ENCODE data around the gene AKAP12. TPM values are rescaled to one million over a fixed set of nuclear protein-coding genes. Genes with fewer than 3 reads are reported as not detected.

The AKAP12 gene
- total RNA-seq, 1 donor from 2014 or later, result 107 TPM

DNA sequence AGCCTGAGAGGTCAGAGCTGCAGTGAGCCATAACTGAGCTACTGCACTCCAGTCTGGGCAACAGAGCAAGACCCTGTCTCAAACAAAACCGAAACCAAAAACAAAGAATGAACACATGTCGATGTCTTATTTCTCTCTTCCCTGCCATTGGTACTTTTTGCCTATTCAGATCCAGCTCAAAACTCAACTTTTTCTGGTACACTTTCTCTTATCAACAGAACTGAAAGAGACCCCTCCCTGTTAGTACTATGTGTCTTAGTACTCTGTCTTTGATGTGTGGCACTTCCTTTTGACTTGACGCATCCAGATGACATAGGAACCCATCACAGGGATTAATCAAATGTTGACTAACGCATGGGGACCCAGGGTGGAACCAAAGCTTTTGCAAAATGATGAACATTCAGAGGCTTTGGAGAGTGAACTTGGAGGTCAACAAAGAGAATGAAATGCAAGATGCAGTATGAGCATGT lies 44.8 kb downstream of the AKAP12 start:
- DNase-seq, result no peak

DNA sequence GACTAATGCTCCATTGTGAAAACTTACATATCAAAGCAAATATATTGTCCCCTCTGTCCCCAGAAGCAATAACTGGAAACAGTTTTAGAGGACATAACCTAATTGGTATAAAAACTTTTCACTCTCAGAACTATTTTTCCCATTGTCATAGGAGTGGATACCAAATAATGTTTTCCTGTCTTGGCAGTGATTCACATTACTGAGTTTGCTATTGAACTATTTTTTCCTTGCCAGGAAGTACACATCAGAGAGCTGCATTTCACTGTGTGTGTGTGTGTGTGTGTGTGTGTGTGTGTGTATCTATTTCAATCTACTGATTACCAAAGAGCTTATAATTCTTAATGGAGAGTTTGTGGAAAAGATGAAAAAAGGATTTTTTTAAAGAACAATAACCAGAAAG lies 45.4 kb downstream of the AKAP12 start:
- peak; percentile 53 for DNase-seq

DNA sequence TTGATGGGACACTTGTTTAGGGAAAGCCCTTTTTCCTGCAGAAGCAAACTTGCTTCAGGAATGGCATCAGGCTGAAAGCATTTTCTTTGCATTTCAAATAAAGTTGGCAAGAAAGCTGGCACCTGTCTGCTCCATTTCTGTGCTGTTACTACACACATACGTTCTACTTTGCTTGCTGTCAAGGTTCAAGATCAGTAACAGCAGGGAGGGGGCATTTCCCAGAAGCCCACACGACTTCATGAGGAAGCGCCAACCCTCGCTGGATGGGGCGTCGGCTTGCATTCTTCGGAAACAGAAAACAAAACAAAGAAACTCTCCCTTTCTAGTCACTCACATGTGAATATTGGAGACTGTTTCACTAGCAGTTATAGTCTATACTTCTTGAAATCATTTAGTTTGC lies 46.4 kb downstream of the AKAP12 start:
- no peak for DNase-seq

DNA sequence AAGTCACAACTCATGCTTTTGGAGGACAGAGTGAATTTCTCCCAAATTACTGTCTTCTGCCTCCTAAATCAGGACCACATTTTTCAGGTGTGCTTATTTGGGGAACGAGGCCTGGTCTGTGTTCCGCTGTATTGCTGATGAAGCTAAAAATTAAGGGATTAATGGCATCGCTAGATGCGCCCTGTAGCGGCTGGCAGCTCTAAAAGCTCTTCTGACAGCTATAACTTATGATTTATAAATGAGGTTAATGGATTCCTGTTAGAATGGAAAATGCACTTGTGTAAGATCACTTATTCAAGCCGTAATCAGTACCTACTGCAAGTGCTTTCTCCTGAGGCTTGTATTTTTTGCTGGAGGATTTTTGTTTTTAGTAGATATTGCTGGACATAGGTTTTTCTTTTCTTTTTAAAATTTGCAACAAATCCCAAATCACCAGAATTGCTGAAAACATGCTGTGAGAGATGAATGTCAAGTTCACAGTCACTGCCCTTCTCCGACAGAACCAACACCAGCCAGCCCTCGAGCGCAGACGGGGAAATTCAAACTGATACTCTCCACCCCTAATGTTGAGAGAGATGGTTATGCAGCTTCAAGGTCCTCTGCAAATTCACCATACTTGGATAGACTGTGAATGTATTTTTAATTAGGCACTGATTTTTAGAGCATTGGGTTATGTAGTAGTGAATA lies 49.1 kb downstream of the AKAP12 start:
- no peak for DNase-seq

DNA sequence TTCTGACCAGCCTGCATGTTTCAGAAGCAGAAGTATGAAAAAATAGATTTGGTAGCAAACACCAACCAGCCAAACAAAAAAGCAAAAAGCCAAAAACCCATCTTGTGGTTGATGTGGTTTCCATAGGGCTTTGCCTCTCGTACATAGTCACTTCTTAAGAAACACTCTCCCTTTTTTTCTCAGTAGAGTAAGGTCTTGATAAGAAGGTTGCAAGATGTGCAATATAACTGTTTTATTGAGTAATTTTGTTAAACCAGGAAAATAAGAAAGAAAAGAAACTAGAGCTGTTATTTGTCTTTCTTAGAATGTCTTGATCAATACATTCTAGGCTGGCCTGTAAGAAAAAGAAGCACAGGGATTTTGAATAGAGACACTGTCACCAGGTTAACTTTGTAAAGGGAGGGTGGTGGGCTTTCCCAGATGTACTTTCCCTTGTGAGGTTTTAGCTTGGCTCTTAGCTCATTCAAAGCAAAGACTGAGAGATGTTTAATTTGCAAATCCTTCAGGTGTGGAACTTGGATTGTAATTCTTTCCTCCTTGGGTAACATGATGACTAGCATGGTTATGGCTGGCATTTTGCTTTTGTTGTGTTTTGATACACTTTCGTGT lies 49.7 kb downstream of the AKAP12 start:
- DNase-seq, result no peak

DNA sequence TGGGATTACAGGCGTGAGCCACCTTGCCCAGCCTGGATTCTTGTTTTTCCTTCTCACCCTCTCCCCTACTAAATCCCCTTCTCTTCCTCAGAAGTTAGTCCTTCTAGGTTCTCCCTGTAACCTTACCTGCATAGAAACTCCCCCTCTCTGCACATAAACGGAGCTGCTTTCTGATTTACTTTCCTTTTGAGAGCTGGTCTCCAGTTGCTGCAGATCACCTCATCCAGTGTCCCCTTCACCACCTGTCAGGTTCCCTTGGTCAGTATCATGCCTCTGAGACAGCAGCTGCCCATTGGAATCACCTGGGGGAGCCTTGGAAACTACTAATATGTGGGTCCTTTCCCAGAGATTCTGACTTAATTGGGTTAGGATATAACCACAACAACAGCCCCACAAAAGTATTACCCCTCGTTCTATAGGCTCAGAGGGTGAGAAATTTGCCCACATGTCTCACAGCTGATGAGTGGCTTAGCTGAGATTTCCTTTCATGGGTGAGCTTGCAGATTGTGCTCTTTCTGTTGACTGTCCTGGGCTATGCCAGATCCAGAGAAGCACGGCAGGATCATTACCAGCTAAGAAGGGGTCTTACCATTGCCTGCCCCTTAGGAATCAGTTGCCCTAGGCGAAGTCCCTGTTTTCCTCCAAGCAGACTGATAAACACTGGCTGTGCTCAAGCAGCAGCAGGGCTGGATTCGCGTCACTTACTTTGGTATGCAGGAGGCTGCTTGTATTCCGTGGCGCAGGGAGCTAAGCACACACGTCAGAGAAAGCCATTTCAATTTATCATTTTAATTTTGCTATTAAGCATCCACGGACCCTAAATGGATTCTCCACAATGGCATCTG lies 51.3 kb downstream of the AKAP12 start:
- peak; percentile 73 for DNase-seq

DNA sequence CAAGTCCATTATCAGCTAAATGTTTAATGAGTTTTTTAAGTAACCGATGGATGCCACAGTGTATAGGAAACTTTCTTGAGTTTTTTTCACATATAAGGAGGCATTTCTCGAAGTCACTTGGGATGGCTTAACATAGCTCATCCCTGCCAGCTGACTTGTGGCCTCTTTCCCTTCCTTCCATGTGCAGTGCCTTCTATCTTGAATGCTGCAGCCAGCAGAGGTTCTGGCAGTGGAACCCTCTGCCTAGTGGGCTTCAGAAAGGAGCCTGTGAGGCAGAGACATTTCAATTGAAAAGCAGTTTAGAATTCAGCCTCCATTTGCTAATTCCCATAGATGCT lies 51.9 kb downstream of the AKAP12 start:
- peak; percentile 51 for DNase-seq

DNA sequence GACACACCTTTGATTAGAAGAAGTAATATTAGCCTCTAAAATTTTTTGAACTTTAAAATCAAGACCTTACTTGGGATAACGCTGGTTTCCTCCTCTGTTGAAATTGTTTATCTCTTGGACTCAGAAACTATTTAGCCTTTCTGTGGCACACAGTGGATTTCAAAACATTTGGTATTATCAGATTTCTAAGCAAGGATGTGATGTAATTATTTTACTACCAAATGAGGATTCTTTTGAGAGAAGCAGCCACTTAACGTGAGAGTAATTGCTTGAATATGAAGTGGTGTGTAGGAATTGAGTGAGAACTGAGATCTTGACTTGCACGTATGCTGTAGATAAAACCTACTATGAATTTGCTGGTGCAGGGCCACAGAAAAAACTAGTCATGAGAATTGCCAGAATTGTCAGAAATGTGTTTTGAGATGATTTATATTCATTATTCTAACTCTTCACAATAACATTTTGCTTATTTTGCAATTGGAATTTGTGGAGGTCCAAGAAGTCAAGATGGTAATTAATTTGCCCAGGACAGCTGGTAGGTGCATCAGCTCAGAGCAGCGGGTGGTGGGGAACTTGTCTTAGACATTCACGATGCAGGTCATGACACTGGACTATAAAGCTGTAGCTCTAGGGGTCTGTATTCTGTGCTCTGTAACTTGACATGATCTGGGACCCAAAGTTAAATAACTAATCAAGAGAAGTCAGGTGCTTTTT lies 53.4 kb downstream of the AKAP12 start:
- no peak for DNase-seq

DNA sequence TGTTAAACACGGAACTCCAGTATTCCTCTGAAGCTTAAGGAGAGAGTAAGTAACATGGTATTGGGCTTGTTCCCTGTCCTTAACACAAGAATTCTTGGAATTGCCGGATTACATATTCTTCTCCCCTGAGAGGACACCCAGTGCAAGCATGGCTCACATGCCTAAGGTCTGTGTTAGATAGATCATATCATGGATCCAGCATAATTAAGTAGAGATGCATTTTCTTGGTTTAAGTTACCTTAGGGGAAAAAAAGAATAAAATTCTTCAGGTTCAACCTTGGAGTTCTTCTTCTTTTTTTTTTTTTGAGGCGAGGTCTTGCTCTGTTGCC lies 53.9 kb downstream of the AKAP12 start:
- no peak for DNase-seq

DNA sequence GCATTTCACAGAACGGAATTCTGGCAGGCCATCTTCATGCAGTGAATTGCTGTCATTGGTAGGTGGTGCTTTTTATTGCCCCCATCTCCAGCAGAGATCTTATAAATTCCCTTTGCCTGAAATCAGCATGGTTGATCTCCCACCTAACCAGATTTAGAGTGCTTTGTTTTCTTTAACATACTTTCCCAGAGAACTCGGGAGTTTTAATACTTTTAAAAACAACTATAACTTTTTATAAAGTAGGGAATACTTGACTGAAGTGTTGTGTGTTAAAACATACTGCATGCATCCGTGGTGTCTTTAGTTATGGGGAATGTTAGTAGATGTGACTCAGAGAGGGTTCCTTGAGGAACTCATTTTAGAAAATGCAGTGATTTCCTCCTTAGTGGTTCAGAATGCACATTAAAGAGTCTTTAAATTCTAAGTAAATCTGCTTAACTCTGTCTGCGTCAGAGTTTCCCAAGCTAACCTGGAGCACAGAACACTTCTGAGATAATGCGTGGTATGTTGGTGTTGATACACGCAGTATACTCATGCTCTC lies 54.9 kb downstream of the AKAP12 start:
- no peak for DNase-seq

DNA sequence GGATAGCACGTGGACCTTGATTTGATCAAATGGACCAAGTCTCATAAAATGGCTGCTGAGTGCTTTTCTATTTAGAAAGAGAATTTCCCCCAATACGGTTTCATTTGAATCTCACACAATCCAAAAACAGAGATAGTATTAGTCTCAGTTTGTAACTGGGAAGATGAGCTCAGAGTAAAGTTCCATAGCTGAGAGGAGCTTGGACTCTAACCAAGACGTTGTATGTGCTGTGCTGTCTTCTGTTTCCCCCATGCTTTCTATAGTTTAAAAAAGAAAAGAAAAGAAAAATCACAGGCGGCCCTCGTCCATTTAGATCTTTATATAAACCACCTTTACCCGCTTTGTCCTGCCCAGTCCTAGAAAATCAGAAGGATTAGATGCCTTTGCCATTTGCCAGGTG lies 58.1 kb downstream of the AKAP12 start:
- no peak for DNase-seq

DNA sequence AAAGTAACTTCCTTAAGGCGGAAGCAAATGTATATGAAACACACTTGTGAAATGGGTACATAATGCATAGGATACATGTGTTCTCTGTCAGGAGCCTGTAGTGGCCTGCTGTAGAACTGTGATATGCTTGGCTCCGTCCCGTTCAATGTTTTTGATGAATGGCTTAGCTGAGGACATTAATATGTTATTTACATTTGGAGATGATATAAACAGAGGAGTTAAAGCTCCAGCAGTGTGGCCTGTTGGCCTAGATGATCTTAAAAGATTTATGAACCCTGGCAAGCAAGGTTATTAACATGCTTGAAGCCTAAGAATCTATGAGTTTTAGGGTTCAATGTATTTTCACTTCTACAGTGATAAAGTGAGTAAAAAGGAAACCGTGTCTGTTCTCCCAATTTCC lies 59.2 kb downstream of the AKAP12 start:
- no peak for DNase-seq

DNA sequence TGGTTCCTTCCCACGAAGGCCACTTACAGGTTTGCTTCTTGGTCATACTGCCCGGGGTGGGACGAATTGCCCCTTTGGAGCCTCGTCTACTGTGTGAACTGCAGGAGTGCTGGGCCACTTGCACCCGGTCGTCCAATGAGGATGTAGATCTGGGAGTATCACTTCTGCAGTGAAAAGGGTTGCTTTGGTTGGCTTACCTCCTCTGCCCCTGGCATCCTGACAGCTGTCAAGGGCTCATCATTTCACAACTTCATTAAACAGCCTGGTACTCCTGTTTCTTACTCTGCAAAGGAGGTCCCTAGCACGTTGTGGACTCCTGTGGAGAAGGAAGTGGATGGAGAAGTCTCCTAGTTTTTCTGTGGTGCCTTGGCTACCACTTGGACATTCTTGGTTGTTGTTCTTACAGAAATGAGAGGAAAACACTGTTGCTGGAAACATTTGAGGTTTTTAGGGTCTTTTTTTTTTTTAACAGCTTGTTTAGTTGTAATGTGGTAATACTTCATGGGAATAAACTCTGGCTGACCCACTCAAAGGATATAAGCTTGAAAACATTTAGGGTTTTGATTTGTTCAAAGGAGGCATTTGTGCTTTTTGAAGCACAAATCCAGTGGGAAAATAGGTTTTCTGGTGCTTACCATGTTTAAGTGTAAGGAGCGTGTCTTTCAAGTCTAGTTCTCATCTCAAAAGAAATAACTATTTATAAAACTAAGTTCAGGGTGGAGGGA lies 60.7 kb downstream of the AKAP12 start:
- DNase-seq, result peak; percentile 74

DNA sequence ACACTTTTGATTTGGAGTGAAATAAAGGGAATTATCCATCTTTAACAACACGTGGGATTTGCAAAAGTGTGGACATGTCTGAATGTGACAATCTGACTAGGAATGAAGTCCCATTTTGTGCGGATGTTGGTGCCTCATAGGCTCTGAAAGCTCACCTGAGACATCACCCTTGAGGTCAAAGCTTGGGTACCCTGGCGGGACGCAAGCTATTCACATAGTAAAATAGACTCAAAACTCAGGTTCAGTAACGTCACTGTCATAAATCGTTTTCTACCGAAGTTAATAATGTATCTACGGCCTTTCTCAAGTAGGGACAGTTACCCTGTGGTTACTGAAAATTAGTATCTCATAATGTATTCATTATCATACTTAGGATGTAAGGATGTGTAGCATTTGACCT lies 61.8 kb downstream of the AKAP12 start:
- DNase-seq, result no peak

DNA sequence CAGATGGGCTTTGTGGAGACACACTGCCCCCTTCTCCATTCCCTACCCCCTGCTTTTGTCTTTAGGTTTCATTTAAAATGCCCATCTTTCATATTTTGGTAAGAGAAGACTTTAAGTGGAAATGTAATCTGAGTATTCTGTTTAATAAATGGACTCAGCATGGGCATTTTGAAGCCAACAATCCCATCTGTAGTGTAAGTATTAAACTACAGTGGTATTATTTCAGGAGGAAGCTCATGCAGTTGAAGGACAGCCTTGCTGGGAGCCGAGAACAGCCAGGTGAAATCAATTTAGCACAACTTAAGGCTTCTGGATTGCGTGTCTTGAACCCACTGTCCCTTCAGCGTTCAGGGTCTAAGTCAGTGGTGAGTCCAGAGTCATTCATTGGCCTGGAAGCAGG lies 63.5 kb downstream of the AKAP12 start:
- DNase-seq, result no peak

DNA sequence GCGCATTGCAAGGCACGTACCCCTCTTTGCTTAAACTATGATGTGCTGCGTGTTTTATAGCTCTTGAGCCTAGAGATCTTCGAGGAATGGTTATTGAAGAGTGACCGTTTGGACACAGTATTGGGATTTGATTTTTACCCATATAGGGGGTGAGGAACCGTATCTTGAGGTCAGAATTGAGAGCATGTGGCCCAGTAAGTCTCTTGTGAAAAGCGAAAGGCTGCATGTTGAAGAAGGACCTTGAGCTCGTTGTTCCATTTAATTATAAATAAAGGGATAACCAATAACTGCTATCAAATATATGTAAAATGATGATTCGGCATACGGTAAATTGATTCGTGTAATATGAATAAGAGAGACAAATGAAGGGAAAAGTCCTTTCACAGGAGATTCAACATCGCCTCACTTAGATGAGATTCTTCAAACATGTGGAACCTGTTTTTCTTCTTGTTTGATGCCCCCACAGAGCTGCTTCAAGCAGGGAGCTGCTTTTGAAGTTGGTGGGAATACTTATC lies 66.6 kb downstream of the AKAP12 start:
- DNase-seq, result no peak

DNA sequence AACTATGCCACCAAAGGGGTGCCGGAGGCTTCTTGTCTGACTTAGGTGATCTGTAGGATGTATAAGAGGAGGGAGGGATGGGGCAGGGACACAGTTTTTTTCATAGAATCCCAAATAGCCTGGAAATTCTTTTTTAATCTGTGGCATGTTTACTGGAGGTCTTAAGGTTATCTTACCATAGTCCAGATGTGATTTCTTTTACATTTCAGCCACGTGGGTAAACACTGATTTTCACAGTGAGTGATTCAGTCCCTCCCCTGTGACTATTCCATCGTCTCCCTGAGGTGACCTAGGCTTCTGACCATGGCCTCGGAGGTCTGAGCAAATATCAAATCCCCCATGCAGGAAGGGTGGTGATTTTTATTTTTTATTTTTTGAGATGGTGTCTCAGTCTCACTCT lies 67.7 kb downstream of the AKAP12 start:
- DNase-seq, result no peak

DNA sequence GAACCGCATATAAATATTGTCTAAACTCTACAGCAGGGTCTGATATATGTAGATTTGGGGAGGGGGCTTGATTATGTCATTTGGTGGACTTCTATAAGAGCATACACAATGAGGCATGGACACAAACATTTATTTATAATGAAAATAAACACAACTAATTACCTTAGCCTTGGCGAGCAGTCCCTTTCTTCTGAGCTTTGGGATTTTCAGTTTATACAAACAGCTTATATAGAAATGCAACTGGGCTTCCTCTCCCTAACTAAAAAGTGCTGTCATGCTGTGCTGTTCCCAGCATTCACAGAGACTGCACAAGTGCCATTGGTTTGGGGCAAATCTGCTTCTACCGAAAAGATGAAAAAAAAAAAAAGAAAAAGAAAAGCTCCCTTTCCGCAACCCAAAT lies 69.9 kb downstream of the AKAP12 start:
- DNase-seq, result no peak

DNA sequence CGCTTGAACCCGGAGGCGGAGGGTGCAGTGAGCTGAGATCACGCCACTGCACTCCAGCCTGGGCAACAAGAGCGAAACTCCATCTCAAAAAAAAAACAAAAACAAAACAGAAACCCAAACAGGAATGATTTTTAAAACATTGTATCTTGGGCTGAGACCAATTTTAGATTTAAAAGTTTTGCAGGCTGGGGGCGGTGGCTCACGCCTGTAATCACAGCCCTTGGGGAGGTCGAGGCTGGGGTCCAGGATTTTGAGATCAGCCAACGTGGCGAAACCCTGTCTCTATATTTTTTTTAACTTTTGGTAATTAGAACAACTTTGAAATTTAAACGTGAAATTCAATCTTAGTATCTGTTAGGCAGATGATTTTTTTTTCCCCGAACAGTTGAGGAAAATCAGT lies 70.5 kb downstream of the AKAP12 start:
- no peak for DNase-seq

DNA sequence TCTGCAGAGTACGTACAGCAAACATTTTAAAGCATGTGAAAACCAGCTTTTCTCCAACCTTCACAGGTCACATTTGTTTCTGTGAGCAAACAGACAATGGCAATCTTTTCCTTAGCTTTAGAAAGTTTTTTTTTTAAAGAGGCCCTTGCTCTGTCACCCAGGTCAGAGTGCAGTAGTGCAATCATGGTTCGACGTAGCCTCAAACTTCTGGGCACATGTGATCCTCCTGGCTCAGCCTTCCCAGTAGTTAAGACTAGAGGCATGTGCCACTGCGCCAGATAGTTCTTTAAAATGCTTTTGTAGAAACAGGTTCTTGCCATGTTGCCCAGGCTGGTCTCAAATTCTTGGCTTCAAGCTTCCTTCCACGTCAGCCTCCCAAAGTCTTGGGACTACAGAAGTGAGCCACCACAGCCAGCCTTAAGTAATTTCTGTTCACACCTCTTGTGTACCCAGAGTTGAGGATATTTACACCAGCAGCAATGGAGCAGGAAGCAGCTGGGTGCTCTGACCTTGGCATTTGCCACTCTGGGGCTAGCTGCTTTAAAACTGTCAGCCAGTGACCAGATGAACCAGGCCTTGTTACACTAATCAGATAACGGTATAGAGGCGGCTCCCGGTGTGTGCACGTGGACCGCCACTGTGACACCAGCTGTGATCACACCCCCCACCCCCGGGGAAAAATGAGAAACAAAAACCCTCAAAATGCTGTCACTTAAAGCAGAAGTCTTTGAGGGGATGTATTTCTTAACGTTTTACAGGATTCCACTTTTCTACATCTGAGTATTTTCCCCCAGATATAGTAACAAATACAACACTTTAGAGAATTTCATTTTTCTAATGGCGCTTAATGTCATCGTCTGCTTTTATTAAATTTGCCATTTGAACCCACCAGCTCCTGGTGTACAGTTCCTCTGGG lies 71.3 kb downstream of the AKAP12 start:
- no peak for DNase-seq

DNA sequence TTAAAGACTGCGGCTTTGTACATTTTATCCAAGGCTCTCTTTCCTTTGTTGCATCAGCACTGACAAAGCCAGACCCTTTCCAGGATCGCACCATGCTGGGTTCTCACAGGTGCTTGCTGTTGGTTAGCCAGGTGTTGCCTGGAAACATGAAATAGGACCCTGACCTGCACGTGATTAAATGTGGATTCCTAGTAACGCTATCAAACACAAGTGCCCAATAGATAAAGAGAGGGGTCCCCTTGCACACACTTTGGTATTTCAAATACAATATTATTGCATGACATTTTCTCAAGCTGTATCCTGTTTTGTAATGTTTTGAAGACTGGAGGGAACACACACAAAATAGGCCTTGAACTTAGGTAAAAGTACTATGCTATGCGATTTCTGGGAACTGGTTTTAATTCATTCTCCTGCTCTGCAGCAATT lies 73.3 kb downstream of the AKAP12 start:
- no peak for DNase-seq

Data from tongue (tissue), 2 donors.